GM19351 (cell line): ENCODE measurements around the gene TMED8.
"Not testable (repeated sequence)": the region's sequence is repeated elsewhere in the genome, so short reads cannot be mapped to it uniquely, and the experiment has no call there.

ENCODE experiments used
- ATAC-seq: cut with Tn5 transposase; IDR thresholded peaks from one replicate; pipeline ENCODE4 v1.9.1; 2021; ENCODE audit warnings: mild to moderate bottlenecking, moderate library complexity; ENCODE audit not compliant: unreplicated experiment

Gene TMED8

GRCh38 chr14:77369285-77369684, 7.6 kb downstream of the TMED8 start:
- no peak for ATAC-seq

- no peak for ATAC-seq
Observed at GRCh38 chr14:77364146-77364545, 12.7 kb downstream of the TMED8 start.

DNA sequence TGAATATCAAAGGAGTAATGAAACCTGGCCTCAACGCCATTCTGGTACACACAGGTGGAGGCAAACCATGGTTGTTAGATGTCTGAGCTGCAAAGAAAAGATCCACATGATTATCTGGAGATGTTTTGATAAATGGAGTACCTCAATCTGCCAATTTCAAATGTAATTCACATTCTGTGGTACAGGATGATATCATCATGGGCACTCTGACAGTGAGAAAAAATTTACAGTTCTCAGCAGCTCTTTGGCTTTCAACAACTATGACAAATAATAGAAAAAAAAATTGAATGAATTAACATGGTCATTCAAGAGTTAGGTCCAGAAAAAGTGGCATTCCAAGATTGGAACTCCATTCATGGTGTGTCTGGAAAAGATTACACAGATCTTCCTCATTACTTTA, 17.3 kb downstream of the TMED8 start:
- no peak for ATAC-seq

- ATAC-seq, result no peak
Observed at GRCh38 chr14:77356899-77357298, 20.0 kb downstream of the TMED8 start.

GRCh38 chr14:77355811-77356210, 21.1 kb downstream of the TMED8 start:
- ATAC-seq, result no peak

GRCh38 chr14:77353469-77354141, 23.3 kb downstream of the TMED8 start:
- ATAC-seq, result no peak

DNA sequence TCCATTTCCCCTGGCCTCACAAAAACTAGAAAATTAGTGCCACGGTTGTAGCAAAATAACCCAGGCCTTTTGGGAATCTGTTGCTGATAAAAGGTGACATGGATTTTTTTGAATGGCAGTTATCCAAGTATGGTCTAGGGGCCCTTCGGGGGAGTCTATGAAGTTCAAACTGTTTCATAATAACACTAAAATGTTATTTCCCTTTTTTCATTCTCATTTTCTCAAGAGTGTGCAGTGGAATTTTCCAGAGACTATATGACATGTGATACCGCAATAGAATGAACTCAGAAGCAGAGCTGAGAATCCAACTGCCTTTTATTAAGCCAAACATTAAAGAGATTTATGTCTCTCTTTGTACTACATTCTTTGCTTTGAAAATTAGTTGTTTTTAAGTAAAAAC, 29.1 kb downstream of the TMED8 start:
- no peak for ATAC-seq

DNA sequence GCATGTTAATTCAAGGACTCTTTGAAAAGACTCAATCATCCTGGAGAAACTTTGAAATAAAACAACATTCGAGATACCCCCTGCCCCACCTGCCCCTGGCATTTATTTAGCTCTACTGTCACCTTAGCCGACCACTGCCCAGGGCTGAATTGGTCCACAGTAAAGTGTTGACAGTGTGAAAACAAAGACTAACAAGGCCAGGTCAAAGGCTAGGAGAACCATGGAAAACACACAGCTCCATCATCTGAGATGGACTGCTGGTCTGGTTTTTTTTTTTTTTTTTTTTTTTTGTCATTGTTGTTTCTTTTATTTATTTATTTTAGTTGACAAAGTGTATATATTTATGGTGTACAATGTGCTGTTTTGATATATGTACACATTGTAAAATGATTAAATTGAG, 30.4 kb downstream of the TMED8 start:
- no peak for ATAC-seq

DNA sequence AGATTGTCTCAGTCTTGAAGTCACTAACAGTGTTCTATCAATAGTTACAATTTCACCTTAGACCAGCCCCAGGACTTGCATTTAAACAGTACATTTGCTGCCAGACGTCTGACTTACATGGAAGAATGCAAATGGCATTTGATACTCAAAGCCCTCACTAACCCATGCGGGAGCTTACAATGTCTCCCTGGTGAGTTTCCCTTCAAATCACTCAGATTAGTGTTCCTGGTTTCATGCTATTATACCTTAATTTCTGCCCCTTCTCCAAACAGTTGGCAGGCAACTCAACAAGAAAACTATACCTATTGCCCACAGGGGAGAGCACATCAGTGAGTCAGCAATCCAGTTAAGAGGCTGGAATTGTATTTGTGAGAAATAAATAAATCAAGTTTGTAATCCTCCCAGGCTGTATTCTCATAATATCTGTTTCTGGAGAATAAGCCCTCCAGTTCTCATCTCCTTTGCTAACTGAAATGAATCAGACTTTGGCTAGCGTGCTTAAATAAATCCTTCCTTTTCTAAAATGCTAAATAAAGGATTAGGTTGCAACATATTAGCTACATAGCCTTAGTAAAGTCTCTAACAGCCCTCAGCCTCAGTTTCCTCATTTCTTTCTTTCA, 32.4 kb downstream of the TMED8 start:
- ATAC-seq, result no peak

- ATAC-seq, result no peak
Observed at GRCh38 chr14:77343662-77344061, 33.2 kb downstream of the TMED8 start.

GRCh38 chr14:77342726-77343397, 34.0 kb downstream of the TMED8 start:
- no peak for ATAC-seq

DNA sequence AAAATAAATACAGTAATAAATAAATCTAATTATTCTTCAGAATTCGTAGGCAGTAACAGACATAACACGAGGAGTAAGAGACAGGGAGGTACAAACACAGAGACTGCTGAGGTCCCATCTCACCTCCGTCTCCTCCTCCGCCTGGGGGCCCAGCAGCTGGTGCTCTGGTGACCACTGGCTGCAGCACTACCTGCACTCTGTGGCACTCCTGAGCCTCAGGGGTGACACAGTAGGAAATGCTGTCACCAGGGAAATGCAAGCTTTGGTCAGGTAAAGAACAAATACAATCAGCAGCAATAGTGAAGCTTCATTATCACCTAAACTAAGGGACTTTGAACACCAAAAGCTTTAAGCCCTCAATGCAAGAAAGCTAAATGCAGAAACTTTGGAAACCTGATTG, 36.5 kb downstream of the TMED8 start:
- no peak for ATAC-seq

- ATAC-seq, result no peak
Observed at GRCh38 chr14:77339407-77339806, 37.5 kb downstream of the TMED8 start.

GRCh38 chr14:77338302-77338701, 38.6 kb downstream of the TMED8 start:
- ATAC-seq, result no peak

DNA sequence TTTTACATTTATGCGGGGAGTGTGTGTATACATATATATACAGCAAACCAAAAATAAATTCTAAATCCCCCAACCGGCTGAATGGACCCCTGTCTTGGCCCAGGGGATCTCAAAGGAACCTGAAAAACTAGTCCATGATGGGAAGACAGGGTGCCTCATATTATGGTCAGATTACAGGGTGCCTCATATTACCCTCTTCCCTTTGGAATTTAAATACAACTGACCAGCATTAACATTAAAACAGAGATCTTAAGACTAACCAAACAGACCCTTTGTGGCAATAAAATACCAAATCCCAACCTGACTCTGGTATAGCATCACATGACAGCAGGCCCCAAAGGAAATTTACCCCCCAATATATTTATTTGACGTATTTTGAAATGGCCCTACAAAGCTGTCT, 39.0 kb downstream of the TMED8 start:
- no peak for ATAC-seq

- ATAC-seq, result not testable (repeated sequence)
Observed at GRCh38 chr14:77337255-77337654, 39.6 kb downstream of the TMED8 start.

DNA sequence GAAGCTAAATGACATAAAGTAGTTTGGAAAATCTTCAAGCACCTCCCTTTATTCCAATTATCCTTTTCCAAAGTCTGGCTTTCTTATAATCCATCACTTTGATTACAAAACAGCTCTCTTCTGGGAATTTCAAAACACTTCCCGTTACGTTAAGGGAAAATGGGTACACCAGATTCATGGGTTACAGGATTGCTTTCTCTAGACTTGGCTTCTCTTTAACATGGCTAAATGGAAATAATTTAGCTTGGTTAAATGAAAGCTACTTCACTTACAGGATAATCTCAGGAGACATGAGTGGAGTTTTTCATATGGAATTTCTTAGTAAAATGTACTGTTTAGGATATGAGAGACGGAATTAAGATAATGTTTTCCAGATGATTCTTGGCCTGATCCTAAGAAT, 41.3 kb downstream of the TMED8 start:
- ATAC-seq, result no peak

GRCh38 chr14:77329872-77330271, 47.0 kb downstream of the TMED8 start:
- ATAC-seq, result no peak

DNA sequence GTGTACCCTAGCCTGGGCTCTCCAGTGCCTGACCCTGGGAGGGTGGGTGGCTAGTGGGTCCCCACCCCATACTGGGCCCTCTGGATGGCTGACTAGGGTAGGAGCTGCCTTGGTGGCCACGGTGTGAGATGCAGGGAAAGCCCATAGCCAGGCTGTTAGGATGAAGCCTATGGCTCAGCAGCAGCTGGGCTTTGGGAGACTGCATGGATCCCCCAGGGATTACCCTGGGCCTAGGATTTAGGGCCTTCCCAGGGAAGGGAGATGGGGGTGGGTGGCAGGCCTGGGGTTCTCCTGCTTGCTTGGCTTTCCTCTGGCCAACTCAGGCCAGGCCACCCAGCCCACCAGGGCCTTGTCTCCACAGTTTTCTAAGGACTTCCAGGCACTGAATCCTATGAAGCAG, 49.8 kb downstream of the TMED8 start:
- no peak for ATAC-seq

- no peak for ATAC-seq
Observed at GRCh38 chr14:77325746-77326094, 51.2 kb downstream of the TMED8 start.

DNA sequence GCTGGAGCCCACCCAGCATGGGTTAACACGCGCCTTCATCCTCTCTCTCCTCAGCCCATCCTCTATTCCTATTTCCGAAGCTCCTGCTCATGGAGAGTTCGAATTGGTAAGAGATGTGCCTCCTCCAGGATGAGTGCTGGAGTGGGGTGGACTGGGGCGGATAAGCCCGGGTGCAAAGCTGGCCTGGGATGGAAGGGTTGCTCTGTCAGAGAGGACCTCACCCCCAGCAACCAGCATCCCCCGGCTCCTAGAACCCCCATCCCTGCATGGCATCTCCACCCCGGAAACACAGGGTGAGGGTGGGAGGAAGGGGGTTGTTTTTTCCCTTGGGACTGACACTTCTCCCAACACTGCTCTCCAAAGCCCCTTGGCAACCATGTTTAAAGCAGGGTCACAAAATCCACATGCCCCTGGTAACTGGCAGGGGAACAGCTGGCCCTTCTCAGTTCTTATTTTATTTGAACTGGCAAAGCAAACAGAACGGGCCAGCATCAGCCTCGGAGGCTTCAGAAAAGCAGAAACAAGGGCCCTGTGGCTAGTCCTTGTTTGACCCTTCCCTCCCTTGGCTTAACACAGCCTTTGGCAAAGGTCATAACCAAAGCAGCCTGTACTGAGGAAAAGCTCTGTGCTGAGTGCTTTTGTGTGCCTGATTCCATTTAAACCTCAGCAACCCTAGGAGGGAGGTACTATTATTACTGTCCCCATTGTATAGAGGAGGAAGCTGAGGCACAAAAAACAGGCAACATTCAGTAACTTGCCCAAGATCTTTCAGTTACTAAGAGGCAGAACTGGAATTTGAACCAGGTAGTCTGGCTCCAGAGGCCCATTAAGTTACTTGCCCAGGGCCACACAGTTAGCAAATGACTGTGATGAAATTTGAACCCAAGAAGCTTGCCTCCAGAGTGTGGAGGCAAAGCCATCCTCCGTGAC, 51.8 kb downstream of the TMED8 start:
- ATAC-seq, result no peak
